ENCODE measurements around the gene HMGXB4. TPM values are rescaled to one million over a fixed set of nuclear protein-coding genes. Genes with fewer than 3 reads are reported as not detected.

Gene HMGXB4
- polyA plus RNA-seq, 1 donor (not counting 4 experiments of a cell fraction or from before 2014, with no cell fraction given) = 22.6 TPM

- H2AFZ ChIP-seq (ENCODE audit: control insufficient read depth, low read length) = no peak overlapping the region
- no peak overlapping the region for H3K4me3 ChIP-seq (ENCODE audit: control insufficient read depth in 2 of 3, extremely low read depth in 1 of 3, insufficient read depth in 2 of 3, low read depth in 1 of 3, low read length in 3 of 3)
- H3K9me1 ChIP-seq (ENCODE audit: control insufficient read depth, extremely low read depth, insufficient read depth, low read length) = no peaks in the 10 kb centered on the region
- no peak for DNase-seq (ENCODE audit: low read depth, low spot score)
- peaks cover 15 to 17% of the 10 kb centered on the region in 2 experiments for H3K36me3 ChIP-seq (ENCODE audit: control insufficient read depth in 2 of 2, extremely low read depth in 1 of 2, insufficient read depth in 2 of 2, low read length in 2 of 2)
- H3K9me3 ChIP-seq (ENCODE audit: control insufficient read depth, low read depth, low read length) = no peaks in the 10 kb centered on the region
- no peak overlapping the region for H3K9ac ChIP-seq (ENCODE audit: control insufficient read depth, extremely low read depth, insufficient read depth, low read length)
- no peak overlapping the region for H3K4me2 ChIP-seq (ENCODE audit: control insufficient read depth, extremely low read depth, insufficient read depth, low read depth, low read length)
- TF ChIP-seq EZH2 (IDR thresholded peaks at IDR 0.05; ENCODE audit: low read length) (no peak), CTCF (optimal IDR thresholded peaks at IDR 0.05 in 1 of 3, IDR thresholded peaks at IDR 0.05 in 1 of 3, conservative IDR thresholded peaks at IDR 0.05 in 1 of 3; ENCODE audit: extremely low read depth in 1 of 3, insufficient read depth in 2 of 3, low read length in 3 of 3) (no peak)
- no peak for FAIRE-seq
- no peaks in the 10 kb centered on the region for H3K27me3 ChIP-seq (ENCODE audit: control insufficient read depth, extremely low read depth, insufficient read depth, low read length)
- peaks cover 11% of the 10 kb centered on the region for H3K4me1 ChIP-seq (ENCODE audit: control insufficient read depth, extremely low read depth, insufficient read depth, low read length)
- no peak overlapping the region for H3K27ac ChIP-seq (ENCODE audit: control insufficient read depth, insufficient read depth, low read length)
- dilution Hi-C loops (cut with MboI; ENCODE audit: extremely low pct_ligation_motif_present, low sequenced_read_pairs) = no loop called here
- H4K20me1 ChIP-seq (ENCODE audit: control insufficient read depth, extremely low read depth, insufficient read depth, low read length) = no peaks in the 10 kb centered on the region
- H3K79me2 ChIP-seq (ENCODE audit: control insufficient read depth, insufficient read depth, low read length) = peaks cover 2% of the 10 kb centered on the region
Observed at GRCh38 chr22:35296051-35296450, 38.8 kb downstream of the HMGXB4 start.

GRCh38 chr22:35299217-35299672 lies 42.0 kb downstream of the HMGXB4 start:
- Histone ChIP-seq H3K9me3 (ENCODE audit: control insufficient read depth, low read depth, low read length) (no peaks in the 10 kb centered on the region), H4K20me1 (ENCODE audit: control insufficient read depth, extremely low read depth, insufficient read depth, low read length) (no peaks in the 10 kb centered on the region), H3K9ac (ENCODE audit: control insufficient read depth, extremely low read depth, insufficient read depth, low read length) (peak overlapping the region; percentile 93), H3K36me3 (ENCODE audit: control insufficient read depth in 2 of 2, extremely low read depth in 1 of 2, insufficient read depth in 2 of 2, low read length in 2 of 2) (peaks cover 3 to 5% of the 10 kb centered on the region in 2 experiments), H3K27me3 (ENCODE audit: control insufficient read depth, extremely low read depth, insufficient read depth, low read length) (no peaks in the 10 kb centered on the region), H3K4me1 (ENCODE audit: control insufficient read depth, extremely low read depth, insufficient read depth, low read length) (peaks cover 17% of the 10 kb centered on the region), H3K79me2 (ENCODE audit: control insufficient read depth, insufficient read depth, low read length) (peaks cover 2% of the 10 kb centered on the region), H3K9me1 (ENCODE audit: control insufficient read depth, extremely low read depth, insufficient read depth, low read length) (no peaks in the 10 kb centered on the region), H2AFZ (ENCODE audit: control insufficient read depth, low read length) (peak overlapping the region; percentile 91), H3K27ac (ENCODE audit: control insufficient read depth, insufficient read depth, low read length) (peak overlapping the region; percentile 90), H3K4me3 (ENCODE audit: control insufficient read depth in 2 of 3, extremely low read depth in 1 of 3, insufficient read depth in 2 of 3, low read depth in 1 of 3, low read length in 3 of 3) (peak overlapping the region; percentile 68 to 92 (median 73)), H3K4me2 (ENCODE audit: control insufficient read depth, extremely low read depth, insufficient read depth, low read depth, low read length) (peak overlapping the region; percentile 97)
- DNase-seq (ENCODE audit: low read depth, low spot score) (no peak), FAIRE-seq (no peak)
- TF ChIP-seq EZH2 (IDR thresholded peaks at IDR 0.05; ENCODE audit: low read length) (no peak), CTCF (optimal IDR thresholded peaks at IDR 0.05 in 1 of 3, IDR thresholded peaks at IDR 0.05 in 1 of 3, conservative IDR thresholded peaks at IDR 0.05 in 1 of 3; ENCODE audit: extremely low read depth in 1 of 3, insufficient read depth in 2 of 3, low read length in 3 of 3) (no peak)
- dilution Hi-C loops (cut with MboI; ENCODE audit: extremely low pct_ligation_motif_present, low sequenced_read_pairs) = no loop called here
